ENCODE measurements around the gene ADGRD2. TPM values are rescaled to one million over a fixed set of nuclear protein-coding genes. Genes with fewer than 3 reads are reported as not detected.

ADGRD2 gene
- total RNA-seq, 2 donors from 2014 or later = not detected

DNA sequence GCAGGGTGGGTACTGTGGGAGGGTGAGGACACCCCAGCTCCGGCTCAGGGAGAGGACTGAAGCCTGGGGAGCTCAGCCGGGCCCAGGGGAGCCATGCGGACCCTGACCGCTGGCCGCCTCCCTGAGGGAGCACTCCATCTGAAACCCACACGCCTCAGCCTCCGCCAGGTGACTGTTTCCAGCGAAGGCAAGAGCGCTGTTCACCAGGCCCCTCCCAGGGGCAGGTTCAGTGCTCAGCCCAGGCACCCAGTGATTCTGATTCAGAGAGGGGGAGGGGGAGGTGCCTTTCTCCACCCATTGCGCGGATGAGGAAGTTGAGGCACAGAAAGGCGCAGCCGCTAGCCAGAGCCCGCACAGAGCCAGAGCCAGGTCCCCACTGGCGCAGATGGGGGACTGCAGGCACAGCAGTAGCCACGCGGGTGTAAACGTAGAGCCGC lies 27.0 kb downstream of the ADGRD2 start:
- H3K36me3 ChIP-seq = no peaks in the 10 kb centered on the region
- no peaks in the 10 kb centered on the region for H3K9me3 ChIP-seq
- H3K4me1 ChIP-seq = peaks cover 3% of the 10 kb centered on the region
- TF ChIP-seq CTCF (IDR thresholded peaks at IDR 0.05) = no peak
- DNase-seq = no peak
- intact Hi-C loops (cut with DNase I) = no loop called here
- no peak overlapping the region for H3K4me3 ChIP-seq
- no peak overlapping the region for H3K9ac ChIP-seq (ENCODE audit: low read depth in 2 of 2, low read length in 2 of 2)
- peaks cover 27% of the 10 kb centered on the region for H3K27me3 ChIP-seq
- no peak overlapping the region for H3K27ac ChIP-seq

GRCh38 chr9:124477648-124478285 lies 27.5 kb downstream of the ADGRD2 start:
- H3K36me3 ChIP-seq = no peaks in the 10 kb centered on the region
- H3K9ac ChIP-seq (ENCODE audit: low read depth in 2 of 2, low read length in 2 of 2) = no peak overlapping the region
- no peak overlapping the region for H3K4me3 ChIP-seq
- intact Hi-C loops (cut with DNase I) = no loop called here
- no peak for TF ChIP-seq CTCF (IDR thresholded peaks at IDR 0.05)
- peaks cover 3% of the 10 kb centered on the region for H3K4me1 ChIP-seq
- no peak for DNase-seq
- H3K27ac ChIP-seq = no peak overlapping the region
- H3K27me3 ChIP-seq = peaks cover 27% of the 10 kb centered on the region
- no peaks in the 10 kb centered on the region for H3K9me3 ChIP-seq

DNA sequence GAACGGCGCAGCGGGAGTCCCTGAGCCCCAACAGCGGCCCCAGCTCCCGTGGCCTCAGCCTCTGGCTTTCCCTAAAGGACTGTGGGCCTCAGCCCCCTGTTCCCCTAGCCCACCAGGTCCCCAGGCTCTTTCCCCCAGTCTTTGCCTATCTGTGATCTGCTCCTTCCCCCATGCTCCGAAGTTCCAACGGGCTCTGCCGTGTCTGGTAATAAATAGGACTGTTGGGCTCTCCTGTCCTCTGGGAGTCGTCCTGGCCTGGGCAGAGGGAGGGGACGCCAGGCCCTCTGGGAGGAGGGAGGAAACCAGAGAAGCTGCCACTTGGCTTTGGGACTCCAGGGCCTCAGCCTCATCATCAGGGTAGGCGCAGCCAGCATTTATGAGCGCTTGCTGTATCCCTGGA lies 28.1 kb downstream of the ADGRD2 start:
- no peak for TF ChIP-seq CTCF (IDR thresholded peaks at IDR 0.05)
- Histone ChIP-seq H3K4me1 (peaks cover 3% of the 10 kb centered on the region), H3K4me3 (no peak overlapping the region), H3K36me3 (no peaks in the 10 kb centered on the region), H3K9me3 (no peaks in the 10 kb centered on the region), H3K27me3 (peaks cover 27% of the 10 kb centered on the region), H3K27ac (no peak overlapping the region), H3K9ac (ENCODE audit: low read depth in 2 of 2, low read length in 2 of 2) (no peak overlapping the region)
- intact Hi-C loops (cut with DNase I) = no loop called here
- no peak for DNase-seq

GRCh38 chr9:124479371-124479770 lies 29.1 kb downstream of the ADGRD2 start:
- intact Hi-C loops (cut with DNase I) = no loop called here
- Histone ChIP-seq H3K27ac (no peak overlapping the region), H3K4me3 (no peak overlapping the region), H3K9me3 (no peaks in the 10 kb centered on the region), H3K27me3 (peaks cover 27% of the 10 kb centered on the region), H3K36me3 (no peaks in the 10 kb centered on the region), H3K4me1 (peaks cover 3% of the 10 kb centered on the region), H3K9ac (ENCODE audit: low read depth in 2 of 2, low read length in 2 of 2) (no peak overlapping the region)
- TF ChIP-seq CTCF (IDR thresholded peaks at IDR 0.05) = no peak
- DNase-seq = no peak

DNA sequence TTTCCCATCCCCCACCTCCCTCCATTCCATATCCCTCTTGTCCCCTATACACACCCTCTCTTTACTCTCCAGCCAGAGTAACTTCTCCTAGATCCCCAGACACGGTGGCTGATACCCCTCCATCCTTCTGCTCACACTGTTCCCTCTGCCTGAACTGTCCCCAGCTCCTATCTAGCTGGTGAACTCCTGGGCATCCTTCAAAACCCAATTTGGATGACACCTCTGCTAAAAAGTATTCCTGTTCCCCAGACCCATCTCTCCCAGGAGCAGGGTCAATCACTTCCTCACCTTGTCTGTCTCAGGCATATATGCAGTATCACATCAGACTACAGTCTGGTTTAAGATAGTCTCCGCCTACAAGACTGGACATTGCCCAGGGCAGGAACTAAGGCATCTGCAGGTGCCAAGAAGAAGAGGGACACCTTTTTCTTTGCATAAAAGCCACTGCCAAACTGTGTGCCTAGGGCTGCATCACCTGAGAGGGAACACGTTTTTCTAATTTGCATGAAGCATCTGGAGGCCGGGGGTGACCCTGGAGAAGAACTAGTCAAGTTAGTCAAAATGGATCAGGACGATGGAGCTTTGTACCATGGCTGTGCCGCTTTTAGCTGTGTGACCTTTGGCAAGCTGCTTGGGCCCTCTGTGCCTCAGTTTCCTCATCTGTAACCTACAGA lies 29.8 kb downstream of the ADGRD2 start:
- intact Hi-C loops (cut with DNase I) = no loop called here
- TF ChIP-seq CTCF (IDR thresholded peaks at IDR 0.05) = no peak
- no peak for DNase-seq
- Histone ChIP-seq H3K4me3 (no peak overlapping the region), H3K27me3 (peaks cover 27% of the 10 kb centered on the region), H3K9ac (ENCODE audit: low read depth in 2 of 2, low read length in 2 of 2) (no peak overlapping the region), H3K27ac (no peak overlapping the region), H3K4me1 (peaks cover 3% of the 10 kb centered on the region), H3K9me3 (no peaks in the 10 kb centered on the region), H3K36me3 (no peaks in the 10 kb centered on the region)

Data from colonic mucosa (tissue), 4 donors.